Measurements from ENCODE around the gene PNCK.

PNCK gene

DNA sequence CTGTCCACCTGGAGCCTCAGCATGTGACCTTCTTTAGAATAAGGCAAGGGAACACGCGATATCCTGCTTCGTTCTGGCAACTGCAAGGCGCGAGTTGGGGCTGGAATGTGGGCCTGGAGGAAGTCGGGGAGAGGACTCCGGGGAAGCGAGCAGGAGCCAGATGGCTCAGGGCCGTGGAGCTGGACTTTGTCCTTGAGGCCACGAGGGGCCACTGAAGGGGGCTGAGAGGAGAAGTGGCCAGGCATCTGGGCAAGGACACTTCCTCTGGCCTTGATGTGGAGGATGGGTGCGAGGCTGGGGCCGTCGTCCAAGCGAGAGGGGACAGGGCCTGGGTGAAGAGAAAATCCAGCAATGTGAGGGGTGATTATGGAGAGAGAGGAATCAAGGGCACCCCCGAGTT, 38.8 kb downstream of the PNCK start:
- no peaks in the 10 kb centered on the region for H3K9me3 ChIP-seq (ENCODE audit: control insufficient read depth, low read depth, low read length)
- peaks cover under 1% of the 10 kb centered on the region for H3K27me3 ChIP-seq (ENCODE audit: control insufficient read depth, insufficient read depth, low read length)

DNA sequence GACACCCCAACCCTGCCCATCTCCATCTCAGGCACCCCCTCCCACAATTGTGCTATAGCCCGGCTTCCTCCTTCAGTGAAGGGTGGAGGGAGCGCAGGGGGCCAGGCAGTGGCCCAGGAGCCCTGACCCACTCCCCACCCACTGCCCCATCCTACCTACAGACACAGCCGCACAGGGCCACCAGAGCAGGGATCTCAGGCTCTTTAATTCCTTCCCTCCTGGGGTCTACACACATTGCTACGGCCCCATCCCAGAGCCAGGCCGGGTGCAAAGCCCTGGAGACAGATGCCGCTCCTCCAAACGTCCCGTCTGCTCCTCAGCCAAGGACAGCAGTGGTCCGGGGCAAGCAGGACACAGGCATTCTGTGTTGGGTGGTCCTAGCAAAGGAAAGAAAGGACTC, 39.4 kb downstream of the PNCK start:
- H3K4me1 ChIP-seq (ENCODE audit: control insufficient read depth, low read depth, low read length) = no peaks in the 10 kb centered on the region
- H3K36me3 ChIP-seq (ENCODE audit: control insufficient read depth, low read depth, low read length) = no peaks in the 10 kb centered on the region
- H3K27me3 ChIP-seq (ENCODE audit: control insufficient read depth, insufficient read depth, low read length) = no peaks in the 10 kb centered on the region
- H3K4me3 ChIP-seq (ENCODE audit: low read length) = no peak overlapping the region
- no peak overlapping the region for H3K9ac ChIP-seq (ENCODE audit: low read length)
- no peak overlapping the region for H3K27ac ChIP-seq (ENCODE audit: low read length)
- no peaks in the 10 kb centered on the region for H3K9me3 ChIP-seq (ENCODE audit: control insufficient read depth, low read depth, low read length)

More for the DNA sequence above, 38.8 kb downstream of the PNCK start:
- Histone ChIP-seq H3K36me3 (ENCODE audit: control insufficient read depth, low read depth, low read length) (no peaks in the 10 kb centered on the region), H3K4me3 (ENCODE audit: low read length) (no peak overlapping the region), H3K27ac (ENCODE audit: low read length) (no peak overlapping the region), H3K9ac (ENCODE audit: low read length) (no peak overlapping the region), H3K4me1 (ENCODE audit: control insufficient read depth, low read depth, low read length) (no peaks in the 10 kb centered on the region)

DNA sequence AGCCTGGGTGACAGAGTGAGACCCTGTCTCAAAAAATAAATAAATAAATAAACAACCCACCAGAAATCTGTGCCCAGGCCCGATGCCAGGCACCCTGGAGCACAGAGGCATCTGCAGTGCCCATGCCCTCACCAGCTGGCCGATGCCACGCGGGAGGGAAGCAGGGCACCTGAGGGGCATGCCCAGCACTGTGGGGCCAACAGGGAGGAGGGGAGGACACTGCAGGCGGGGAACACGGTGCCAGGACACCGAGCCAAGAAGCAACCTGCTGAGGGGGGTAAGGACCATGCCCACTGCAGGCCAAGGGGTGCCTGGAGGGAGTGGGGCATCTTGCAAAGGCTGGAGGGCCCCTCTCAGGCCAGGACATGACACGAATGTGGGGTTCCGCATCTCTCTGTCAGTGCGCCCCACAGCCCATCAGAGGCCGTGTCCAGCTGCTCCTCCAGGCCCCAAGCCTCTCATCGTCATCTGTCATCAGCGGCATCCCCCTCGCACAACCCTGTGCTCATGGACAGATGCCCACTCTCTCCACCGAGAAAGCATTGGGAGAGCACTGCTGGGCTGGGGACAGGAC, 39.9 kb downstream of the PNCK start:
- Histone ChIP-seq H3K9me3 (ENCODE audit: control insufficient read depth, low read depth, low read length) (no peaks in the 10 kb centered on the region), H3K4me3 (ENCODE audit: low read length) (no peak overlapping the region), H3K27me3 (ENCODE audit: control insufficient read depth, insufficient read depth, low read length) (no peaks in the 10 kb centered on the region), H3K4me1 (ENCODE audit: control insufficient read depth, low read depth, low read length) (no peaks in the 10 kb centered on the region), H3K27ac (ENCODE audit: low read length) (no peak overlapping the region), H3K9ac (ENCODE audit: low read length) (no peak overlapping the region), H3K36me3 (ENCODE audit: control insufficient read depth, low read depth, low read length) (no peaks in the 10 kb centered on the region)

DNA sequence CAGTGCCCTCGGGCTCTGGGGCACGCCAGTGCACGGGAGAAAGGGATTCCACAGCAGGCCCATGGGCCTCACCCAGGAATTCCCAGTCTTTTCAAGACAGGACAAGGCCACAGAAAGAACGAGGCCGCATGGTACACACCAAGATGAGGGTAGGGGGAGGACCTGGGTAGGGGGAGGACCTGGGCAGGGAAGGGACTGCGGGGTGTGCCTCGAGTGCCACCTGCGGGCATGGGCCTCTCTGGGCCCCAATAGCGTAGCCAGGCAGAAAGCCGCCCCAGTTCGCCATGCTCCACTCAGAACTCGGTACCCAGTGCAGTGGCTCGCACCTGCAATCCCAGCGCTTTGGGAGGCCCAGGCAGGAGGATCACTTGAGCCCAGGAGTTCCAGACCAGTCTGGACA, 40.6 kb downstream of the PNCK start:
- Histone ChIP-seq H3K36me3 (ENCODE audit: control insufficient read depth, low read depth, low read length) (no peaks in the 10 kb centered on the region), H3K27me3 (ENCODE audit: control insufficient read depth, insufficient read depth, low read length) (no peaks in the 10 kb centered on the region), H3K4me3 (ENCODE audit: low read length) (no peak overlapping the region), H3K27ac (ENCODE audit: low read length) (no peak overlapping the region), H3K9ac (ENCODE audit: low read length) (no peak overlapping the region), H3K4me1 (ENCODE audit: control insufficient read depth, low read depth, low read length) (no peaks in the 10 kb centered on the region), H3K9me3 (ENCODE audit: control insufficient read depth, low read depth, low read length) (peaks cover 4% of the 10 kb centered on the region)

DNA sequence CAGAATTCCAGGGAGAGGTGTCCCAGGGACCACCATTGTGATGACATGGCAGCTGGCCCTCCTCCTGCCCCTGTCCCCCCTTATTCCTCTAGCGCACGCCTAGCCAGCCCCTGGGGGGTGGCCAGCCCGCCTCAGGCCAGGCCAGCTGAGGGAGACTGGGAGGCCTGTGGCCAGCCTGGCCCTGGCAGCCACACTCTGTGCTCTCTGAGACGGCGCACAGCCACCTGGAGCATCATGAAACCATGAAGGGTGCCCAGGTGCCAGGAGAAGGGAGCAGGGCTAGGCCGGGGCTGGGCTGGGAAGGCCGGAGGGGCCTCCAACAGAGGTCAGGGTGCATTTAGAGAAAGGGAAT, 41.0 kb downstream of the PNCK start:
- H3K27ac ChIP-seq (ENCODE audit: low read length) = no peak overlapping the region
- H3K9ac ChIP-seq (ENCODE audit: low read length) = no peak overlapping the region
- H3K36me3 ChIP-seq (ENCODE audit: control insufficient read depth, low read depth, low read length) = no peaks in the 10 kb centered on the region
- H3K4me3 ChIP-seq (ENCODE audit: low read length) = no peak overlapping the region
- no peaks in the 10 kb centered on the region for H3K27me3 ChIP-seq (ENCODE audit: control insufficient read depth, insufficient read depth, low read length)
- peaks cover 4% of the 10 kb centered on the region for H3K9me3 ChIP-seq (ENCODE audit: control insufficient read depth, low read depth, low read length)
- H3K4me1 ChIP-seq (ENCODE audit: control insufficient read depth, low read depth, low read length) = no peaks in the 10 kb centered on the region

DNA sequence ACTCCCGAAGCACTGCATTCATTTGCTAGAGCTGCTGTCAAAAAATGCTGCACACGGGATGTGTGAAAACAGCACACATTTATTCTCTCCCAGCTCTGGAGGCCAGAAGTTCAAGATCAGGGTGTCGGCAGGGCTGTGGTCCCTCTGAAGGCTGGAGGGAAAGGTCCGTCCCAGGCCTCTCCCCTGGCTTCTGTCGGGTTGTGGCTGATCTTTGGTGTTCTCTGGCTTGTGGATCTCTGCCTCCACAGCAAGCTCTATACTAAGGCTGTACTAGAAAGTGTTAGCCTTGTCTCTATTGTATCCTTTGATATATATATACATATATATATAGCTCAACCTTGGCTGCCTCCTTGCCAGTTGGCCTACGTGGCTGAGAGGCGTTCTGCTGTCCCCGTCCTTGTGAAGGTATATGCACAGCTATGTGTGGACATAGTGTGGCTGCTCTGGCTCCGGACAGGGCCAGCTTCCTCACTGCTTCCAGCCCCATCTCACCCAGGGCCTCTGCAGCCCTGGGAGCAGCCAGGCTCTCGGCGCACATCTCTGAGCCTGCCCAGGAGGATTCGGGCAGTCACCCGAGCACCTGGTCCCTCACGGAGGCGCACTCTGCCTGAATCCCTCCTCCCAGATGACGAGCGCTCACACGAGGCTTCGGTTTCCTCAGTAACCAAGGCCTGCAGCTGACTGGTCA, 41.6 kb downstream of the PNCK start:
- H3K4me3 ChIP-seq (ENCODE audit: low read length) = no peak overlapping the region
- no peak overlapping the region for H3K27ac ChIP-seq (ENCODE audit: low read length)
- no peaks in the 10 kb centered on the region for H3K27me3 ChIP-seq (ENCODE audit: control insufficient read depth, insufficient read depth, low read length)
- H3K4me1 ChIP-seq (ENCODE audit: control insufficient read depth, low read depth, low read length) = no peaks in the 10 kb centered on the region
- H3K9ac ChIP-seq (ENCODE audit: low read length) = no peak overlapping the region
- peaks cover 4% of the 10 kb centered on the region for H3K9me3 ChIP-seq (ENCODE audit: control insufficient read depth, low read depth, low read length)
- no peaks in the 10 kb centered on the region for H3K36me3 ChIP-seq (ENCODE audit: control insufficient read depth, low read depth, low read length)

DNA sequence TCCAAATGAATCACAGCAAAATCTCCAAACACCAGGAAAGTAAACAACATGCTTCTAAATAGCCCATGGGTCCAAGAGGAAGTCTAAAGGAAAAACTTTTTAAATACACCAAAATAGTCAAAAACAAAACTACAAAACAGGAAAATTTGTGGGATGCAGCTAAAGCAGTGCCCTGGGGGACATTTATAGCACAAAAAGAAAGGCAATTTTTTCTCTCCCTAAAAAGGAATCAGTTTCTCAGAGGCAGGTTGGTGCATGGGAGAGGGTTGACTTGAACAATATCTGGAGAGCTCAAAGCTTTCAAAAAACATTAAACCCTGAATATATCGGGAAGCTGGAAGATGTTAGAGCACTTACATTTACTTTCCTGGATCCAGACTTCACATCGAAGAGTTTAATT, 42.3 kb downstream of the PNCK start:
- Histone ChIP-seq H3K4me1 (ENCODE audit: control insufficient read depth, low read depth, low read length) (no peaks in the 10 kb centered on the region), H3K9ac (ENCODE audit: low read length) (no peak overlapping the region), H3K36me3 (ENCODE audit: control insufficient read depth, low read depth, low read length) (no peaks in the 10 kb centered on the region), H3K4me3 (ENCODE audit: low read length) (no peak overlapping the region), H3K27ac (ENCODE audit: low read length) (no peak overlapping the region), H3K27me3 (ENCODE audit: control insufficient read depth, insufficient read depth, low read length) (no peaks in the 10 kb centered on the region), H3K9me3 (ENCODE audit: control insufficient read depth, low read depth, low read length) (peaks cover 4% of the 10 kb centered on the region)

DNA sequence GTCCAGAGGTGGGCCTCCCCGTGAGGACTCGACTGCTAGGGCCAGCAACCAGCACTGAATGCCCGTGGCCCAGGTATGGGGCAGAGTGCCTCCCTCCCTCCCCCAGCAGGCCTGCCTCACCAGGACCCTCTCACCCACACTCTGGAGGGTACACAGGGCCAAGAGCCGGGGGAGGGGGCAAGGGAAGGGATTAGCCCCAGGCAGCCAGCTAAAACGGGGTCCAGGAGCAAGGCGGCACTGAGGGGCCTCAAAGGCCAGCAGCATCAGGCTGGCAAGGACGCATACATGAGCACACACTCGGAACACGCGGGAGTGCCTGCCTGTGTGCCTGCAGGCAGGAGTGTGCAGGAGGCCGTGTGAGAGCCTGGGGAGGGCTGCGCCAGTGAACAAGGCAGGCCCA, 44.9 kb downstream of the PNCK start:
- H3K9me3 ChIP-seq (ENCODE audit: control insufficient read depth, low read depth, low read length) = peaks cover 8% of the 10 kb centered on the region
- H3K4me3 ChIP-seq (ENCODE audit: low read length) = no peak overlapping the region
- no peaks in the 10 kb centered on the region for H3K36me3 ChIP-seq (ENCODE audit: control insufficient read depth, low read depth, low read length)
- H3K4me1 ChIP-seq (ENCODE audit: control insufficient read depth, low read depth, low read length) = no peaks in the 10 kb centered on the region
- H3K27ac ChIP-seq (ENCODE audit: low read length) = no peak overlapping the region
- H3K27me3 ChIP-seq (ENCODE audit: control insufficient read depth, insufficient read depth, low read length) = no peaks in the 10 kb centered on the region
- H3K9ac ChIP-seq (ENCODE audit: low read length) = no peak overlapping the region

DNA sequence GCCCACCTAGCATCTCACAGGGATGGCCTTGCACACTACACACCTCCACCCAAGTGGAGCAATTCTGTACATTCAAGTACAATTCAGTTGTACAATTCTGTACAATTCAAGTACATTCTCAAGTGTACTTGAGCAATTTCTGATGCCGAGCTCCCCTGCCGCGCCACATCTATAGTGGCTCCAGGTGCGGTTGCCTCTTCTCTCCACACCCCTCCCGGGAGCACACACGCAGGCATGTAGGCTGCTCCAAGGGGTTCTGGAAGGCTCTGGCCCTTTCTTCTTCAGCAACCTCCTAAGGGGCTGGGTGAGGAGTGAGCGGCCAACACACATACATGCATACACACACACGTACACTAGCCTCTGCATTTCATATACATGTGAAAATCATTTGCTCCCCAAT, 45.5 kb downstream of the PNCK start:
- Histone ChIP-seq H3K27me3 (ENCODE audit: control insufficient read depth, insufficient read depth, low read length) (no peaks in the 10 kb centered on the region), H3K9ac (ENCODE audit: low read length) (no peak overlapping the region), H3K9me3 (ENCODE audit: control insufficient read depth, low read depth, low read length) (peaks cover 8% of the 10 kb centered on the region), H3K27ac (ENCODE audit: low read length) (no peak overlapping the region), H3K4me3 (ENCODE audit: low read length) (no peak overlapping the region), H3K36me3 (ENCODE audit: control insufficient read depth, low read depth, low read length) (no peaks in the 10 kb centered on the region), H3K4me1 (ENCODE audit: control insufficient read depth, low read depth, low read length) (no peaks in the 10 kb centered on the region)

DNA sequence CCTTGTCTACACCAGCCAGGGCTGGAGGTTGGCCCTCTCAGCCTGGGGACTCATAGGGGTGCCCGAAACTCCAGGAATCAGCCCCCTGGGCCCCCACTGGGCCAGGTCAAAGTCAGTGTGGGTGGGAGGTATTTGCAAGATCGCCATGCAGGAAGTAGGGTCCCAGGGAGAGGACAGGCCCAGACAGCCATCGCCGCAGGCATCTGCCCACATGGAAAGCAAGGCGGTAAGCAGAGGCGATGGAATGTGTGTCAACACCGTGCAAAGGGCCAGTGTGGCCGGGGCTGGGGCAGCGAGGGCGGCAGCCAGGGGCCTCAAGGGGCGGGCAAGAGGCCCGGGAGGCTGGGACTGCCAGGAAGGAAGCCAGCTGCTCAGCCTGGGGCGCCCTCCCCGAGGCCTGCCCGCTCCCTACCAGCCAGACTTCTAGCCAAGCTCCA, 45.9 kb downstream of the PNCK start:
- H3K27me3 ChIP-seq (ENCODE audit: control insufficient read depth, insufficient read depth, low read length) = no peaks in the 10 kb centered on the region
- H3K27ac ChIP-seq (ENCODE audit: low read length) = no peak overlapping the region
- no peak overlapping the region for H3K9ac ChIP-seq (ENCODE audit: low read length)
- H3K4me3 ChIP-seq (ENCODE audit: low read length) = no peak overlapping the region
- no peaks in the 10 kb centered on the region for H3K36me3 ChIP-seq (ENCODE audit: control insufficient read depth, low read depth, low read length)
- H3K9me3 ChIP-seq (ENCODE audit: control insufficient read depth, low read depth, low read length) = peaks cover 8% of the 10 kb centered on the region
- no peaks in the 10 kb centered on the region for H3K4me1 ChIP-seq (ENCODE audit: control insufficient read depth, low read depth, low read length)

DNA sequence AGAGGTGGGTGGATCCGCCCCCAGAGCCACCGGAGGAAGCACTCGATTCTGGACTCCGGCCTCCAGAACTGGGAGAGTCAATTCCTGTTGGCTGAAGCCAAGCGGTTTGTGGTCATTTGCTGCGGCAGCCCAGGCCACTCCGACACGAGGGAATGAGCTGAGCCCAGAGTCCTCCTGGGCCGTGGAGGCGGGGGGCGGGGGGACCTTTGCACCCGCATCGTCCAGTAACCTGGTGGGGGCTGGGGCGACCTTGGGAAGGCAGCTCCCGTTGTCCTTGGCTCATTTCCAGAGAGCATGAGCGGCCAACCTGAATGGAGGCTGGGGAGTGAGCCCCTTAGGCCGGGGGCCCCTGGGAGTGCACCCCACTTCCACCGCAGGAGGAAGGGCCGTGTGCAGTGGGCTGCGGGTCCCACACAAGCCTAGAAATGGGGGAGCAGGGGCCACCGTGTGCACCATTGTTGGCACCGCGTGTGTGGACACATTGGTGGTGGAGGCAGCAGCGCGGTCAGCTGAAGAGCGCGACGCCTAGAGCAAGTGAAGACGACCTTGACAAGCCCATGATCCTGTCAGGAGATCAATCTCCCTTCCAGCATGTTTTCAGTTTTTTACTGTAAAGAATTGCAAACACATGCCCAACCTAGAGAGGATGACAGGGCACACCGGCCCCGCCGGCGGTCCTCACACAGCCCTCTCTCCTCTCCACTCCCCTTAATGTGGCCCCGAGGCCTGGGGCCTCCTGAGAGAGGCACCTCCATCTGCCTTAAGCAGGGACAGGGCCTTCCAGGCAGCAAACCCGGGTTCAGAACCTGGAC, 46.5 kb downstream of the PNCK start:
- Histone ChIP-seq H3K36me3 (ENCODE audit: control insufficient read depth, low read depth, low read length) (no peaks in the 10 kb centered on the region), H3K4me3 (ENCODE audit: low read length) (no peak overlapping the region), H3K27ac (ENCODE audit: low read length) (no peak overlapping the region), H3K9ac (ENCODE audit: low read length) (no peak overlapping the region), H3K4me1 (ENCODE audit: control insufficient read depth, low read depth, low read length) (no peaks in the 10 kb centered on the region), H3K9me3 (ENCODE audit: control insufficient read depth, low read depth, low read length) (peaks cover 8% of the 10 kb centered on the region), H3K27me3 (ENCODE audit: control insufficient read depth, insufficient read depth, low read length) (no peaks in the 10 kb centered on the region)

Data from iPS-18a (cell line).